CD8-positive, alpha-beta memory T cell (primary cell): ENCODE results near the gene SCFD2. TPM values are rescaled to one million over a fixed set of nuclear protein-coding genes. Genes with fewer than 3 reads are reported as not detected.

Source experiments
- CTCF ChIA-PET: fragments of 350-600 bp; sonication (Branson Sonifier 250); formaldehyde crosslinking; loops from one replicate; lab custom pipeline; 2021; ENCODE audit warnings: antibody characterized with exemption; lab: Charles Lee
- POLR2A ChIA-PET: fragments of 350-600 bp; sonication (Branson Sonifier 250); formaldehyde crosslinking; loops from one replicate; lab custom pipeline; 2021; ENCODE audit warnings: antibody characterized with exemption; lab: Charles Lee
- DNase-seq, 5 donors: peaks; one replicate each; pipeline versions ENCODE4 v3.0.0 to v3.0.0-alpha.2; 2020 to 2022; ENCODE audit warnings: mixed read lengths in 1 of 5
- H3K27ac ChIP-seq: one replicate; pipeline ENCODE4 v1.7.0; 2013; ENCODE audit warnings: low read depth, mild to moderate bottlenecking, low read length, moderate library complexity
- H3K27me3 ChIP-seq: 2 replicates; pipeline ENCODE4 v1.7.0; 2013; ENCODE audit warnings: low read length, mild to moderate bottlenecking; ENCODE audit not compliant: insufficient read depth, poor library complexity, severe bottlenecking
- H3K36me3 ChIP-seq: 2 replicates; pipeline ENCODE4 v1.7.0; 2013; ENCODE audit warnings: mild to moderate bottlenecking, low read length, moderate library complexity; ENCODE audit not compliant: insufficient read depth
- H3K4me1 ChIP-seq: 2 replicates; pipeline ENCODE4 v1.7.0; 2013; ENCODE audit warnings: mild to moderate bottlenecking, low read length, moderate library complexity; ENCODE audit not compliant: insufficient read depth
- H3K4me3 ChIP-seq: 2 replicates; pipeline ENCODE4 v1.7.0; 2013; ENCODE audit warnings: mild to moderate bottlenecking, low read length
- H3K9me3 ChIP-seq: 2 replicates; pipeline ENCODE4 v1.7.0; 2013; ENCODE audit warnings: mild to moderate bottlenecking, low read length
- H3K27ac Mint-ChIP-seq, 8 donors: one replicate each; pipeline ENCODE4 v1.8.0; 2020 to 2021; ENCODE audit warnings: mixed read lengths in 8 of 8, mild to moderate bottlenecking in 6 of 8, inconsistent platforms in 3 of 8, moderate library complexity in 3 of 8
- H3K27me3 Mint-ChIP-seq, 2 donors: one replicate each; pipeline ENCODE4 v1.8.0; 2020 to 2021; ENCODE audit warnings: mixed read lengths in 2 of 2, mild to moderate bottlenecking in 1 of 2, moderate library complexity in 1 of 2
- H3K36me3 Mint-ChIP-seq, 3 donors: one replicate each; pipeline ENCODE4 v1.8.0; 2020 to 2021; ENCODE audit warnings: mixed read lengths in 3 of 3, inconsistent platforms in 1 of 3, mild to moderate bottlenecking in 1 of 3
- H3K4me1 Mint-ChIP-seq, 3 donors: one replicate each; pipeline ENCODE4 v1.8.0; 2020 to 2021; ENCODE audit warnings: mixed read lengths in 3 of 3, inconsistent platforms in 1 of 3, mild to moderate bottlenecking in 1 of 3
- H3K4me3 Mint-ChIP-seq, 7 donors: one replicate each; pipeline ENCODE4 v1.8.0; 2020 to 2021; ENCODE audit warnings: mixed read lengths in 7 of 7, mild to moderate bottlenecking in 6 of 7, moderate library complexity in 4 of 7, inconsistent platforms in 2 of 7
- H3K9me3 Mint-ChIP-seq, 5 donors: one replicate each; pipeline ENCODE4 v1.8.0; 2020 to 2022; ENCODE audit warnings: mixed read lengths in 5 of 5, mild to moderate bottlenecking in 3 of 5, moderate library complexity in 2 of 5, inconsistent platforms in 1 of 5
- polyA plus RNA-seq: library from polyadenylated mRNA; unstranded; fragments of 300-500 nt; fragmentation: Illumina TruSeq; gene quantifications from one replicate; pipeline ENCODE4 v1.2.3, GENCODE V29; 2021
- total RNA-seq, 2 experiments: library from RNA; stranded (reverse); gene quantifications; one replicate each; pipeline ENCODE4 v1.2.3, GENCODE V29; 2021

Gene SCFD2
- total and polyA plus RNA-seq, 3 experiments from 2014 or later: 18.1 to 29.1 (median 25.7) TPM

DNA sequence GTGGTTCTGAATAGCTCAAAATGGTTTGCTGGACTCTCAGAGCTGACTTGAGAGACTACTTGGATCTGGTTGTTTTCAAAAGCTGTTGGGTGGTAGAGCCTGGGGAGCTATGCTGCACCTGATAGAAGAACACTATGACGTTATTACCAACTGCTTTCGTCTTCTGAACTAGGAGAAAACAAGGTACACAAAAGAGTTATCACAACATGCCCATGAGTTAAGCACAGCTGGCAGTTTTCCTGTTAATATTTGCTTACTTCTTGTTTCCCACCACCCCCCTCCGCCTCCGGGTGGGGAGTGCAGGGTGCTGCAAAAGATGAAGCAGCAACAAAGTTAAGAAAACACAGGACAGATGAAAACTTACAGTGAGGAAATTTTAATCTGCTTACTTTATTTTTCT lies 434.6 kb downstream of the SCFD2 start:
- Histone ChIP-seq H3K27me3 (no peaks in the 10 kb centered on the region), H3K27ac (no peak overlapping the region), H3K36me3 (no peaks in the 10 kb centered on the region), H3K4me1 (no peaks in the 10 kb centered on the region), H3K4me3 (no peak overlapping the region), H3K9me3 (no peaks in the 10 kb centered on the region)
- no peaks in the 10 kb centered on the region for H3K9me3 Mint-ChIP-seq
- no peak for DNase-seq
- no peak overlapping the region for H3K27ac Mint-ChIP-seq
- H3K4me1 Mint-ChIP-seq: peaks cover 0 to 7% (median 6%) of the 10 kb centered on the region in 3 donors
- H3K4me3 Mint-ChIP-seq: no peak overlapping the region
- CTCF ChIA-PET: no interaction called here
- H3K36me3 Mint-ChIP-seq: peaks cover 4 to 9% (median 4%) of the 10 kb centered on the region in 3 donors
- POLR2A ChIA-PET: no interaction called here
- H3K27me3 Mint-ChIP-seq: no peaks in the 10 kb centered on the region

- H3K36me3 ChIP-seq: no peaks in the 10 kb centered on the region
- peaks cover 0 to 1% of the 10 kb centered on the region in 2 donors for H3K27me3 Mint-ChIP-seq
- H3K27ac ChIP-seq: no peak overlapping the region
- H3K4me3 Mint-ChIP-seq: no peak overlapping the region
- CTCF ChIA-PET: interaction anchor here (1.2 kb wide), 1 partner anchor 14 kb away, joined by 3 read pairs; no protein-coding TSS in a partner anchor
- no peak overlapping the region for H3K27ac Mint-ChIP-seq
- H3K4me3 ChIP-seq: no peak overlapping the region
- H3K36me3 Mint-ChIP-seq: peaks cover 3 to 9% (median 4%) of the 10 kb centered on the region in 3 donors
- no peak for DNase-seq
- H3K4me1 Mint-ChIP-seq: no peaks in the 10 kb centered on the region
- no peaks in the 10 kb centered on the region for H3K9me3 ChIP-seq
- no peaks in the 10 kb centered on the region for H3K9me3 Mint-ChIP-seq
- no peaks in the 10 kb centered on the region for H3K4me1 ChIP-seq
- no peaks in the 10 kb centered on the region for H3K27me3 ChIP-seq
- POLR2A ChIA-PET: no interaction called here
Observed at GRCh38 chr4:52926196-52926974, 439.5 kb downstream of the SCFD2 start.

DNA sequence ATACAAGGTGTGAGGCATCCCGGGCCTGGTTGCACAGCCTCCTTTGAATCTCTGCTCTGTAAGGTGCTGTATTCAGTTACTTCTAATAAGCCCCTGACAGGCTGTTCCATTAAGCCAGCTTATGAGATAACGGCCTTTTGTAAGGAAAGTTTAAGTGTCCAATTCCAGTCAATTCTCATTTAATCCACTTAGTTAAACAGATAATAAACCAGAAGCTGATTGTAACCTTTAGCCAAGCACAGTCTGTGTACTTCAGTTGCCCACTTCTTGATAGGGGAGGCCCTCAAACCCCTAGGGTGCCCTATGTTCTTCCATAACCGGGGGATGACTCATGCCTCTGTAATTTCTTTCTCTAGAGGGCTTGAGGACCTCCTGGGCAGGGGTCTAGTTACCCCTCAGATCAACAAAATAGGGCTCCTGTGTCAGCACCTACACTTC lies 440.3 kb downstream of the SCFD2 start:
- Mint-ChIP-seq H3K36me3 (peaks cover 0 to 8% (median 0%) of the 10 kb centered on the region in 3 donors), H3K9me3 (no peaks in the 10 kb centered on the region), H3K27me3 (peaks cover 0 to 1% of the 10 kb centered on the region in 2 donors), H3K27ac (no peak overlapping the region), H3K4me1 (no peaks in the 10 kb centered on the region), H3K4me3 (no peak overlapping the region)
- no peak overlapping the region for H3K4me3 ChIP-seq
- CTCF ChIA-PET: interaction anchor here (1.2 kb wide), 1 partner anchor 14 kb away, joined by 3 read pairs; no protein-coding TSS in a partner anchor
- no peaks in the 10 kb centered on the region for H3K4me1 ChIP-seq
- no peak overlapping the region for H3K27ac ChIP-seq
- POLR2A ChIA-PET: no interaction called here
- DNase-seq: no peak
- no peaks in the 10 kb centered on the region for H3K9me3 ChIP-seq
- no peaks in the 10 kb centered on the region for H3K27me3 ChIP-seq
- no peaks in the 10 kb centered on the region for H3K36me3 ChIP-seq

DNA sequence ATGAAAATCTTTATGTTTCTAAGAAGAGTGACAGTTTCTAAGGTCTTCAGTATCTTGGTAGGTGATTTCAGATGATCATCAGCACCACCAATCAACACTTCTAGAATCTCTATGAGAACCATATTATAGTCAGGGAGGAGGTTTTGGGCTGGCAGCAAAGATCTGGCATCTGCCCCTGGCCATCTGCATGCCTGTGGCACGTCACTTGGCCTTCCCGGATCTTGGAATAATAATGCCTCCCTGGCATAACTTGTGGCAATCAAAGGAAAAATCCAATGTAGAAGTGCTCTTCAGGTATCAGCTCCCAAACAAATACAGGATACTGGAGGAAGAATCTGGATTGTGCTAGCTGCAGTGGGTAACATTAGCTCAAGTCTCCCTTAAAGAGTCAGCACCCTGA lies 446.4 kb downstream of the SCFD2 start:
- no peak for DNase-seq
- H3K27me3 ChIP-seq: no peaks in the 10 kb centered on the region
- Mint-ChIP-seq H3K36me3 (peaks cover 0 to 7% (median 5%) of the 10 kb centered on the region in 3 donors), H3K27me3 (peaks cover 0 to 1% of the 10 kb centered on the region in 2 donors), H3K9me3 (no peaks in the 10 kb centered on the region), H3K4me1 (no peaks in the 10 kb centered on the region), H3K27ac (no peak overlapping the region), H3K4me3 (no peak overlapping the region)
- H3K9me3 ChIP-seq: no peaks in the 10 kb centered on the region
- no peaks in the 10 kb centered on the region for H3K4me1 ChIP-seq
- no peaks in the 10 kb centered on the region for H3K36me3 ChIP-seq
- H3K27ac ChIP-seq: no peak overlapping the region
- H3K4me3 ChIP-seq: no peak overlapping the region
- POLR2A ChIA-PET: no interaction called here
- CTCF ChIA-PET: no interaction called here

DNA sequence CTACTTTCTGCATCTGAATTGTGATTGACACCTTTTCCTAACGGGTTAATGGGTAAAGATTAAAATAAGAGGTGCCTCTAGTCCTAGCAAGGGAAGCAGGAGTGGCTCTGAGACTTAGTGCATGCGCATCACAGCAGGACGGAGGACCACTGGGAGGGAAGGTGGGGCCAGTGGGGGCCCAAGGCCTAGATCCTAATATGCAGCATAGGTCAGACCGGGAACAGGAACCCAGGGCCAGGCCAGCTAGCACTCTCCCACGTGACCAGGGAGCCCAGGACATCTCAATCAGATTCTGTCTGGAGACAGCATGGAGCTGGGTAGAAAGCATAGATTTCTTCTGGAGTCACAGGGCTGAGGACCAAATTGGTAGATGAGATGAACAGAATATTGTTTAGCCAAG lies 448.0 kb downstream of the SCFD2 start:
- Mint-ChIP-seq H3K27ac (no peak overlapping the region), H3K9me3 (no peaks in the 10 kb centered on the region), H3K36me3 (peaks cover 0 to 7% (median 5%) of the 10 kb centered on the region in 3 donors), H3K4me1 (no peaks in the 10 kb centered on the region), H3K4me3 (no peak overlapping the region), H3K27me3 (peaks cover 0 to 1% of the 10 kb centered on the region in 2 donors)
- DNase-seq: no peak
- H3K9me3 ChIP-seq: no peaks in the 10 kb centered on the region
- CTCF ChIA-PET: no interaction called here
- H3K4me3 ChIP-seq: no peak overlapping the region
- no peaks in the 10 kb centered on the region for H3K36me3 ChIP-seq
- H3K4me1 ChIP-seq: no peaks in the 10 kb centered on the region
- POLR2A ChIA-PET: no interaction called here
- H3K27me3 ChIP-seq: no peaks in the 10 kb centered on the region
- H3K27ac ChIP-seq: no peak overlapping the region

GRCh38 chr4:52915730-52916300 lies 450.0 kb downstream of the SCFD2 start:
- DNase-seq: no peak
- no peak overlapping the region for H3K4me3 Mint-ChIP-seq
- CTCF ChIA-PET: interaction anchor here (0.7 to 1.1 kb wide), 2 partner anchors 8 to 121 kb away, joined by 3 read pairs; no protein-coding TSS in a partner anchor
- POLR2A ChIA-PET: no interaction called here
- peak overlapping the region in 1 of 8 donors; percentile 51 for H3K27ac Mint-ChIP-seq
- H3K36me3 Mint-ChIP-seq: peaks cover 0 to 7% (median 7%) of the 10 kb centered on the region in 3 donors
- Histone ChIP-seq H3K4me3 (no peak overlapping the region), H3K36me3 (no peaks in the 10 kb centered on the region), H3K27ac (no peak overlapping the region), H3K9me3 (no peaks in the 10 kb centered on the region), H3K4me1 (no peaks in the 10 kb centered on the region), H3K27me3 (no peaks in the 10 kb centered on the region)
- peaks cover 0 to 3% (median 0%) of the 10 kb centered on the region in 3 donors for H3K4me1 Mint-ChIP-seq
- no peaks in the 10 kb centered on the region for H3K9me3 Mint-ChIP-seq
- H3K27me3 Mint-ChIP-seq: no peaks in the 10 kb centered on the region

- no peak overlapping the region for H3K27ac Mint-ChIP-seq
- no peaks in the 10 kb centered on the region for H3K36me3 ChIP-seq
- ChIA-PET POLR2A (no interaction called here), CTCF (interaction anchor here (0.7 kb wide), 1 partner anchor 8 kb away, joined by 3 read pairs; no protein-coding TSS in a partner anchor)
- no peaks in the 10 kb centered on the region for H3K27me3 ChIP-seq
- no peak for DNase-seq
- H3K9me3 Mint-ChIP-seq: no peaks in the 10 kb centered on the region
- H3K4me3 Mint-ChIP-seq: no peak overlapping the region
- H3K36me3 Mint-ChIP-seq: peaks cover 0 to 7% (median 6%) of the 10 kb centered on the region in 3 donors
- no peaks in the 10 kb centered on the region for H3K4me1 ChIP-seq
- H3K4me1 Mint-ChIP-seq: peaks cover 0 to 3% (median 0%) of the 10 kb centered on the region in 3 donors
- H3K4me3 ChIP-seq: no peak overlapping the region
- no peaks in the 10 kb centered on the region for H3K9me3 ChIP-seq
- no peak overlapping the region for H3K27ac ChIP-seq
- H3K27me3 Mint-ChIP-seq: no peaks in the 10 kb centered on the region
Observed at GRCh38 chr4:52915191-52915590, 450.7 kb downstream of the SCFD2 start.

DNA sequence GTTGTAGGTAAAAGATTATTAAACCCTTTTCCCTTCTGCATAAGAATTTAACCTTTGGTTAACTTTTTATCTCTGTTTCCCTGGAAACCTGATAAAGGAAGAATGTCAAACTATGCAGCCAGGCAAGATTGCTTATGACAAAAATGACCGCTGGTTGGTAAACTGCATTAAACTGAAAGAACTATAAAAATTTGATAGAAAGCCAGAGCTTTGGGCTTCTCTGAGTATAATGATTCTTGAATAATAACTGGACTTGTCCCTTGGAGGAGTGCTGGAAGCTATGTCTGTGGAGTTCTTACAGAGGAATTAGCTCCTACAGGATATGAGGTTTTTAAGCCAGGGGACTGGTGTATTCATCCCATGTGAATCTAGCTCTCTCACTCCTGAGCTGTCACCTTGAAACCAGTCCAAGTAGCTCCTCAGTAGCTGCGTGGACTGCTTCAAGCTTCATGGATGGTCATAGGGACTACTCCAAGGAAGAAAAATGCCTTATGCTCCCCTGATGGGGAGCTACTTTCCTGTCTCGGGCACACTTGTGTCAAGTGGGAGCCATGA lies 451.7 kb downstream of the SCFD2 start:
- CTCF ChIA-PET: no interaction called here
- DNase-seq: no peak
- H3K9me3 Mint-ChIP-seq: no peaks in the 10 kb centered on the region

More for the DNA sequence above, 451.7 kb downstream of the SCFD2 start:
- no peaks in the 10 kb centered on the region for H3K27me3 ChIP-seq
- H3K4me1 ChIP-seq: no peaks in the 10 kb centered on the region
- Mint-ChIP-seq H3K4me3 (no peak overlapping the region), H3K36me3 (peaks cover 2 to 3% (median 3%) of the 10 kb centered on the region in 3 donors), H3K27ac (no peak overlapping the region), H3K27me3 (no peaks in the 10 kb centered on the region), H3K4me1 (peaks cover 0 to 3% (median 0%) of the 10 kb centered on the region in 3 donors)
- no peaks in the 10 kb centered on the region for H3K9me3 ChIP-seq
- no peaks in the 10 kb centered on the region for H3K36me3 ChIP-seq
- POLR2A ChIA-PET: no interaction called here
- no peak overlapping the region for H3K27ac ChIP-seq
- no peak overlapping the region for H3K4me3 ChIP-seq
